GM19193 (cell line): ENCODE measurements around the gene PLCB1.

Experiments used
- POLR2A ChIP-seq: IDR thresholded peaks from 4 replicates; pipeline ENCODE4 v1.6.1; 2011; ENCODE audit not compliant: insufficient read depth, insufficient read length; ENCODE audit errors: extremely low read depth

The PLCB1 gene

DNA sequence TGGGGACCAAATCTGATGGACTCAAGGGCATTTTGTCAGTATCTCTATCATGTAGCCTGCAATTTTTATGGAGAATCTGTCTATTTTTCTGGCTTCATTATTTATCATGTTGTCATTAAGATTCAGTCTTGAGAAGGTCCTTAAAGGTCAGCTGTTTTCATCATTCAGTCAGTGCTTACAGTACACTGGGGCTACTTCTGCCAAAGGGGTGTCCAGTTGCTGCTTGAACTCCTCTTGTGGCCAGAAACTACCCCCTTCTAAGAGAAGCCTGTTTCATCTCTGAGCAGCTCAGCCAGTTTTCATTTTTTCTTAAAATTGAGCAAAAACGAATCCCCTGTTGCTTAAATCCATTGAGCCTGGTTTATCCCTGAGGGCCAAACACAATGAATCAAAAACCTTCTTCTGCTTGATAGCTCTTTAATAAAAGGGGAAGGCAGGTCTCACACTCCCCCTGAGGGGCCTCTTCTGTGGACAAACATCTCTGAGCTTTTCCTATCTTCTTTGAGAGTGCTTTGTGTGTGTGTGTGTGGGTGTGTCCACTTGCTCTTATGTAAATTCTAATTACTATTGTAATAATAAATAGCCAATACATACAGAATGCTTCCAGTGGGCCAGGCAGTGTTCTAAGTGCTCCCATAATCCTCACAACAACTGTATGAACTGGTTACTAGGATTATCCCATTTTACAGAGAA is 172.2 kb downstream of the PLCB1 start:
- no peak for TF ChIP-seq POLR2A

DNA sequence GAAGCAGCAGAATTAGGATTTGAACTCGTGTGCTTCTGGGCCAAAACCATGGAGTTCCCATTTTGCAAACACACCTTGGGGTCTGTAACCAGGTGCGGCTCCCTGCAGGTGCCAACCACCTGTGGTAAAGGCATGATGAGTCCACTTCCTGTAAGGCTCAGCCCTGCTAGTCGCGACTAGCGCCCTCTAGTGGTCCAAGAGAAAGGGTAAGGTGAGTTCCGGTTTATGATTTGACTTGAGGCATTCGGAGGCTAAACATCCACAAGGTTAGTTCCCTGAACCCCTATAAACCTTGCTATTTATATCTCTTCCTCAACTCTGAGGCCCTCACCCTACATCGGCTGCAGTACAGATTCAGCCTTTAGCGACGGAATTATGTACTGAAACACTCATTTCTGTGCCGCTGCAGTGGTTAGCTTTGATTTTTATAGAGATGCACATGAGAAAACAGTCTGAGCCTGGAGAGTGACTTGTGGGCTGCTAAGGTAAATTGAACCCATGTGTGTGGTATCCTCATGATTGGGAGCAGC is 173.4 kb downstream of the PLCB1 start:
- TF ChIP-seq POLR2A = no peak

DNA sequence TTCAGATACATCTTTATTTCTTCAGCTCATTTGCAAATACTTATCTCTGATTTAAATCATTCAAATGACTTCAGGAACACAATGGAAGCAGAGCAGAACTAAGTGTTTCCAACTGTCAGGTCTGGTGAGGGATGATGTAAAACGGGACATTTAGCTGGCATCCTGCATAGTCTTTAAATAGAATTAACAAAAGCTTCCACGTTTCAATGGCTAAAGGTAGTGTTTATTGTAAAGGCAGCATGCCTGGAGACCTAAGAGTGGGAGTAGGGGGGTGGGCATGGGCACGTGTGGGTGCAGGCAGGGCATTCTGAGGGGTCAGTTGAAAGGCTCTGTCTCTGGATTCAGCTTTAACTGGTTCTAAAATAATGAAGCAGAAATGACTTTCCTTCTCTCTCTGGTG is 174.9 kb downstream of the PLCB1 start:
- TF ChIP-seq POLR2A = no peak

DNA sequence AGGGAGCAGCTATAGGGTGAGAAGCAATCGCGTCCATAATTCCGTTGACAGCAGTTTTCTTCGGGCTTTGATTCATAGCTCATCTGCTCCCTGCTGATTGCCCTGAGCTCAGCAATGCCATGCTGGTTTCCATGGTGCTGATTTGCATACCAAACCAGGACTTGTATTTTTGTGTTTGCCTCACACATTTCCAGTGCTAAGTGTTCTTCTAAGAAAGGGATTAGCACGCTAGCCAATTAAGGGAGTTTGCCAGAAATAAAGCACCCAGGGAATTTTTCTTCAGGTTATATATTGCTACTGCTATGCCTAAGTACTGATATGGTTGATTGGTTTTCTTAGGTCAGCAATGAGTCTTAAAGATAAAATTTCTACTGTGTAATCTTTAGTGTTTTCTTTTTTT is 177.6 kb downstream of the PLCB1 start:
- TF ChIP-seq POLR2A = no peak

DNA sequence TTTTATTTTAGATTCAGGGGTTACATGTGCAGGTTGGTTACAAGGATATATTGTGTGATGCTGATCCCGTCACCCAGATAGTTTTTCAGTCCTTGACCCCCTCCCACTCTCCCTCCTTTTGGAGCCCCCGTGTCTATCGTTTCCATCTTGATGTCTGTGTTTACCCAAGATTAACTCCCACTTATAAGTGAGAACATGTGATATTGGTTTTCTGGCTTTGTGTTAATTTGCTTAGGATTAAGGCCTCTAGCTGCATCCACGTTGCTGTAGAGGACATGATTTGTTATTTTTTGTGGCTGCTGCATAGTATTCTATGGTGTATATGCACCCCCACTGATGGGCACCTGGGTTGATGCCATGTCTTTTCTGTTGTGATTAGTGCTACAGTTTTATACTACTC is 178.6 kb downstream of the PLCB1 start:
- TF ChIP-seq POLR2A = no peak

DNA sequence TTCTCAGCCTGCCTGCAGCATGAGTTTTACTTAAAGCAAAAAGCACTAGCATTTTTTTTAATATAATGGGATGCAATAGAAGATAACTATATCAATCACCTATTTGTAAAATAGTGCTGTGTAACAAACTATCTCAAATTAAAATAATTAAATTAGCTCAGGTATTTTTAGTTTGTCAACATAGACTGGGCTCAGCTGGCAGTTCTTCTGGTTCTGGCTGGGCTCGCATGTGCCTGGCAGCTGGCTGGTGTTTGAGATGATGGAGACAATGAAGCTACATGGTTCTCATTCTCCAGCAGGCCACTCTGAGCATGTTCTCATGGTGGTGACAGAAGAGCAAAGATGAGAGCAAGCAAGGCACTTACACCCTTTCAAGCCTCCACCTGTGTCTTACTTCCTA is 181.0 kb downstream of the PLCB1 start:
- no peak for TF ChIP-seq POLR2A

DNA sequence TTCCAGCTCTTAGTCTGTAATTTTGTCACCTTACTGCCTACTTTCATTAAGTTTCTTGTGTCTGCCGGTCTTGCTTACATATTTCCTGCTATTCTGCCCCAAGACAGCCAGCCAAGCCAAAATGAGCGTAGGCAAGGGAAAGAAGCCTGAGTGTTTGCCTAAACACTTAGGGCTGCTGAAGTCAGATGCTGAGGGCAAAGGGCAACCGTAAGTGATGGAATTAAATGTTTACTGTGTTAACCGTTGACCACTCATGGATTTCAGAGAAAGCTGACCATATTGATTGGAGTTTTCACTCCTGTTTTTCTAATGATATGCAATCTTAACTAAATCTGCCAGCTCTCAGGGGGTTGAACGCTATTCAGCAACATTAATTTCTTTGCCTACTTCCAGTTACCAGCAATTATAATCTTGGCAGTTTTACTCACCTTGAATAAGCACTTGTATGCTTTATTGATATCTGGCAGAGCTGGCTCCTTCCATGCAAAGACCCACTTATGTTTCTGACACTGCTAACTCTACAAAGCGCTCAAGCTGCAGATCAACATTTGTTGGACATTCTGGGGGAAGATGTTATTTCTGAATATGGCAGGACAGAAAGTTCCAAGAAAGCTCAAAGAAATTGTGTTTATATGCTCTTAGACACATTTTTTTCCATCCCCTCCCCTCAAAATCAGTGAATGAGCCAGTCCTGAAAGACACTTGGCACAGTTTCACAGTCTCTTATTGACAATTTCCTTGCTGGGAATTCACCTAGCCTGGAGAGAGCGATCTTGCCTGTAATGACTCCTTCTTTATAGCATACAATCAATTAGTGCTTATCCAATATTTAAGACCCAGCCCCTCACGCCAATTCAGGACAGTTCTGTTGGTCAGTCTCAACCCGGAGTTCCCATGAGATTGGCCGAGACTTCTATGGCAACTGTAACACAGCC is 183.8 kb downstream of the PLCB1 start:
- TF ChIP-seq POLR2A = no peak

DNA sequence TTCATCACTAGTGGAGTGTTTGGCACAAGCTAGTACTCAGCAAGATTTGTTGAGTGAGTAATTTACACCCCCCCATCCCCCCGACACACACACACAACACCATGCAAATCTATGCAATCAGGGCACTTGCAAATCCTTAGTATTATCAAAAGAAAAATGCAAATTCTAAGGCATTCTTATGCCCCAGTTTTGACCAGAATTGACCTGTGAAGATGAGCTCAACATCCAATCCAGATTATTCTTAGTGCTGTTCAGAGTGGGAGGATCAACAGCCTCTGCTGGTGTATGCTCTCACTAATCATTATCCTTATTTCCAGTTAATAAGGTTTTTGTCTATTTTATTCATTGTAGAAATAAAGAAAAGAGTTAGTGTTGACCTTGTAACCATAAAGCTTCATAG is 185.4 kb downstream of the PLCB1 start:
- TF ChIP-seq POLR2A = no peak

DNA sequence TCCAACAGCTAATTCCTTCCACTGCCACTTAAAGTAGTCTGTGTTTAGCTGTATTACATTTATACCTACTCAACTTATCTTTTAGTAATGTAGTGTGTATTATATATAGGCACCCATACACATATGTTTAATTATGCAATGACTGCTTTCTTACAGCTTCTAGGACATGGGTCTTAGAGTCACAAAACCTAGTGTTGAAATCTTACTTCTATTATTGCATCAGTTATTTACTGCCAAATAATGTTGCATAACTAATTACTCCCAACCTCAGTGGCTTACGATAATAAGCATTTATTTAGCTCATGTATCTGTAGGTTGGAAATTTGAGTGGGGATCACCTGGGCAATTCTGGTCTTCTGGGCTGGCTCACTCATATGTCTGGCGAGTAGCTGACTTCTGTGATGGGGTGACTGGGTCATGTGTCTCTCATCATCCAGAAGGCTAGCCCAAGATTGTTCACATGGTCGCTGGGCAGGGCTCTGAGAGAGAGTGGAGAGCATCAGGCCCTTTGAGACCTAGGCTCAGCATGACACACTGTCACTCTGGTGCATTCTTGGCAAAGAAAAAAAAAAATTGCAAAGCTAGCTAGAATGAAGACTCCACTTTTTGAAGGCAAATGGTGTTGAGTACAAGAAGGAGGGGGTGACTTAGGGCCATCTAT is 187.0 kb downstream of the PLCB1 start:
- no peak for TF ChIP-seq POLR2A

DNA sequence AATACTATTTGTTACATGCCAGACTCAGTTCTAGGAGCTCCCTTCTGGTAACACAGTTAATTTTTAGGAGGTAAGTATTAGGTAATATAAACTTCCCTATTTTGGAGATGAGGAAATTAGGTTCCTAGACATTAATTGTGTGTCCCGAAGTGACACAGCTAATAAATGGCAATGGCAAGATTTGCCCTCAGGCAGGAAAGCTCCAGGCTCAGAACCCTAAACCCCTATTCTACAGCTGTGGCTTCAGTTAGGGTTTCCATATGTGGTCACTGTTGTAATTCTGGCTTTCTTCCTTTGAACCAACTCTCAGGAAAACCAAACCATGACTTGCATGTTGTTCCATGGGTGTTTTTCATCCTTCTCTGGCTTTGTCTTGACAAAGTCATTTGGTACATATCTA is 188.2 kb downstream of the PLCB1 start:
- no peak for TF ChIP-seq POLR2A

DNA sequence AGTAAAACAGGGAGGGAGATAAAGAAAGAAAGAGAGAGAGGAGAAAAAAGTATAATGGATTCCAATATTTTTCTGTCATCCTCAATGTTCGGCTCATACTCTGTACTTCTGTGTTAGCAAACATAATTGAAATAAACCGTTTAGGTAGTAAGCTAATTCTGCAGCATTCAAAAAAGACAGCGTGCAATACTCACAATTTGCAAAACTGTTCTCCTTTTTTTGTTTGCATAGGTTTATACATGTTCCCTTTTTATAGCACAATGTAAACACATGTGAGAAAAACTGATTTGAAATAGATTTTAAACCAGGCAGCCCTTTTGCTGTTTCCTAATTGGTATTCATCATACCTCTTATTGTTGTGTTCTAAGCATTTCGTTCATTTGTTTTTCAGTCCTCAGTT is 188.9 kb downstream of the PLCB1 start:
- no peak for TF ChIP-seq POLR2A

DNA sequence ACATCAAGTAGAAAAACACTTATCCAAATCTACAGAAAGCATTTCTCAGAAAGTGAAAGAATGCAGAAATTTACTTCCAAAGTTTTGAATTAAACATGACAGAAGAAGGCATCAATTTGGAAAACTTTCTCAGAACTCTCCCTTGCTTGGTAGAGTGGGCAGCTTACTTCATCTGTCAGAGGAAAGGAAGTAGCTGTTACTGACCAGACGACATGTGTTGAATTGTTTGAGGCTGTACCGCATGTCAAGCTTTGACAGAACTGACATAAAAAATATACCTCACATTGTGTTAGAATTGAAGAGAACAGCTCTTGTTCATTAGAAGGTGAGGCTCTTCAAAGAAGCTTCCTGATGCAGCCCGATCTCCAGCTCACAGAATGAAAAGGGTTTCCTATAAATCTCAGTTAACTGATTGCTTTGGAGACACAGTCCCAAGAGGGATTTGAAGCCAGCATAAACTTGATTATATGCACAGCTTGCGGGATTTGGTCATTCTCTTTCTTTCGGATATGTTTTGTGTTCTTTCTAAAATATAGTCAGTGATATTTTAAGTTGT is 190.7 kb downstream of the PLCB1 start:
- TF ChIP-seq POLR2A = no peak

DNA sequence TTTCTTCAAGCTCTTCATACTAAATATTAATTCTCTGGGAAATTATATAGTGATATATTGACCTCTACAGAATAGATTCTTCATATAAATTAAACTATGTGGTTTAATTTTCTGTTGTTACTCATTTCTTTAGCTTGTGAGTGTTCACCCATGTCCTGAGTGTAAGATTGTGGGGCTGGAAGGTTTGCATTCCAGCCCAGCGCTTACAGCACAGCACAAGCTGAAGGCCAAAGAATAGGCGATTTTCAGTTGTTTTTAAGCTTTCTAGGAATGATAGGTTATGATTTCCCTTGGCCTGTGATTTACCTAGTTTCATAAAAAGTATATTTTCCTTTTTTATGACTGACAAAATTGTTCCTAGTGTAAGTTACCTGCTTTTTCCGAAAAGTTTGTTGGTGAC is 194.1 kb downstream of the PLCB1 start:
- TF ChIP-seq POLR2A = no peak

DNA sequence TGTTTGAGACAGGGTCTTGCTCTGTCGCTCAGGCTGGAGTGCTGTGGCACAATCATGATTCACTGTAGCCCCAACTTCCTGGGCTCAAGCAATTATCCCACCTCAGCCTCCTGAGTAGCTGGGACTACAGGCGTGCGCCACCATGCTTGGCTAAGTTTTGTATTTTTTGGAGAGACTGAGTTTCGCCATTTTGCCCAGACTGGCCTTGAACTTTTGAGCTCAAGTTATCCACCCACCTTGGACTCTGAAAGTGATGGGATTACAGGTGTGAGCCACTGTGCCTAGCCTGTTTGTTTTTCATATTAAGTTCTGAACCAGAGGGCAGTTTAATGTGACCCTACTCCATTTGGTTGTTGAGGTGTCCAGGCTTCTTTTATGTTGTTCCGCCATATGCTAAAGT is 194.8 kb downstream of the PLCB1 start:
- TF ChIP-seq POLR2A = no peak

DNA sequence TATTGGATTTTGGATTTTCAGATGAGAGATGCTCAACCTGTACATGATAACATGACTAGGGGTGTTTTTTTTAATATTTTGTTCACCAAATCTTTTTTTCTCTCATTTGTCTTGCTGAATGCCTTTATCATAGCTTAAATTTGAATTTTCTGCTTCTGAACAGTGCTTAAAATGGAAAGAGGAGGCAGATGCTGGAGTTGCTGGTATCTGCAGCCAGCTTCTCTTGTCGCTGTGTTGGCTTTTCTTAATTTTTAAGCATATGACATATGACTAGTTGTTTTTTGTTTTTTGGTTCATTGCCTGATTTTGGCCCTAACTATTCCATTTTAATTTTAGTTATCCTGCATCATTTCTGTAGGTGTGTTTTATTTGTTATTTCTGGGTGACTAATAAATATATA is 196.1 kb downstream of the PLCB1 start:
- no peak for TF ChIP-seq POLR2A
